Ecto neural progenitor cell (in vitro differentiated cells): Measurements from ENCODE around the gene TUBB4A.

Experiments used
- DNase-seq: peaks from one replicate; pipeline ENCODE4 v3.0.0-alpha.2; 2018; ENCODE audit warnings: low spot score

The TUBB4A gene

GRCh38 chr19:6494438-6495036 is 7.6 kb downstream of the TUBB4A start:
- no peak for DNase-seq

- DNase-seq, result no peak
Measured at GRCh38 chr19:6491802-6492592, 10.1 kb downstream of the TUBB4A start.

- DNase-seq, result no peak
Measured at GRCh38 chr19:6490134-6490533, 12.0 kb downstream of the TUBB4A start.

GRCh38 chr19:6489278-6490061 is 12.6 kb downstream of the TUBB4A start:
- no peak for DNase-seq

- DNase-seq, result no peak
Measured at GRCh38 chr19:6484831-6485230, 17.3 kb downstream of the TUBB4A start.

- DNase-seq, result no peak
Measured at GRCh38 chr19:6484230-6484629, 17.9 kb downstream of the TUBB4A start.

- no peak for DNase-seq
Measured at GRCh38 chr19:6483235-6483634, 18.9 kb downstream of the TUBB4A start.

GRCh38 chr19:6482343-6482686 is 19.8 kb downstream of the TUBB4A start:
- DNase-seq, result no peak

- peak; percentile 73 for DNase-seq
Measured at GRCh38 chr19:6481541-6482342, 20.4 kb downstream of the TUBB4A start, which contains the start of gene DENND1C. DENND1C (minus strand) TSS chr19:6481787; CDS start chr19:6481695, 92 bp downstream.

GRCh38 chr19:6480848-6481415 is 21.2 kb downstream of the TUBB4A start:
- DNase-seq, result no peak

- no peak for DNase-seq
Measured at GRCh38 chr19:6479836-6480398, 22.2 kb downstream of the TUBB4A start.

GRCh38 chr19:6478815-6479214 is 23.3 kb downstream of the TUBB4A start:
- DNase-seq, result no peak

- DNase-seq, result no peak
Measured at GRCh38 chr19:6476896-6477431, 25.1 kb downstream of the TUBB4A start.

- peak; percentile 97 for DNase-seq
Measured at GRCh38 chr19:6476155-6476895, 25.8 kb downstream of the TUBB4A start.

GRCh38 chr19:6475321-6476108 is 26.6 kb downstream of the TUBB4A start:
- DNase-seq, result peak; percentile 72

GRCh38 chr19:6473647-6474046 is 28.5 kb downstream of the TUBB4A start:
- DNase-seq, result no peak

GRCh38 chr19:6472713-6473112 is 29.4 kb downstream of the TUBB4A start:
- DNase-seq, result no peak

GRCh38 chr19:6471076-6471475 is 31.0 kb downstream of the TUBB4A start:
- no peak for DNase-seq

GRCh38 chr19:6470173-6470572 is 31.9 kb downstream of the TUBB4A start:
- no peak for DNase-seq

- no peak for DNase-seq
Measured at GRCh38 chr19:6467384-6467783, 34.7 kb downstream of the TUBB4A start.
